OCI-LY7 (cell line): ENCODE data around the gene ATAD1. TPM values are rescaled to one million over a fixed set of nuclear protein-coding genes. Genes with fewer than 3 reads are reported as not detected.

Experiments
- Bru-seq: library from RNA; stranded (reverse); fragments of 400-500 nt; gene quantifications from one replicate; lab custom pipeline; 2021; lab: Mats Ljungman, UMichigan
- BruChase-seq, 2 experiments: library from RNA; stranded (reverse); fragments of 400-500 nt; gene quantifications; one replicate each; lab custom pipeline; 2021; lab: Mats Ljungman, UMichigan
- BruUV-seq: library from RNA; stranded (reverse); fragments of 400-500 nt; replicated peaks from 2 replicates; lab custom pipeline; 2021; lab: Mats Ljungman, UMichigan
- CTCF ChIA-PET: fragments of 300-600 bp; sonication (Branson Sonifier 250); formaldehyde crosslinking; loops from one replicate; lab custom pipeline; 2022; ENCODE audit warnings: antibody characterized with exemption; ENCODE audit not compliant: unreplicated experiment; lab: Charles Lee
- POLR2A ChIA-PET: fragments of 300-600 bp; sonication (Branson Sonifier 250); formaldehyde crosslinking; loops from one replicate; lab custom pipeline; 2022; ENCODE audit warnings: antibody characterized with exemption; lab: Charles Lee
- DNase-seq: peaks from one replicate; pipeline ENCODE4 v3.0.0-alpha.2; 2015; ENCODE audit warnings: low spot score
- H2AFZ ChIP-seq: fragments of 200-600 bp; sonication (generic), shearing (Covaris generic); 2 replicates; pipeline ENCODE4 v1.6.1; 2014; ENCODE audit warnings: mild to moderate bottlenecking, antibody characterized with exemption, low read length, moderate library complexity
- H3K27ac ChIP-seq: fragments of 200-600 bp; sonication (generic); 2 replicates; pipeline ENCODE4 v1.5.1; 2014; ENCODE audit warnings: mixed run types, low read depth, mild to moderate bottlenecking, moderate library complexity, low read length, inconsistent platforms; ENCODE audit not compliant: poor library complexity, severe bottlenecking
- H3K36me3 ChIP-seq: fragments of 200-600 bp; sonication (generic); 2 replicates; pipeline ENCODE4 v1.6.1; 2014; ENCODE audit warnings: mild to moderate bottlenecking, antibody characterized with exemption, low read length, moderate library complexity, mixed read lengths; ENCODE audit not compliant: insufficient read depth
- H3K4me1 ChIP-seq: fragments of 200-600 bp; sonication (generic); 2 replicates; pipeline ENCODE4 v1.5.1; 2014; ENCODE audit warnings: mild to moderate bottlenecking, low read length; ENCODE audit not compliant: insufficient read depth, poor library complexity, severe bottlenecking
- H3K4me2 ChIP-seq: fragments of 200-600 bp; sonication (generic); 2 replicates; pipeline ENCODE4 v1.6.1; 2014; ENCODE audit warnings: mild to moderate bottlenecking, low read length
- H3K4me3 ChIP-seq: fragments of 200-600 bp; sonication (generic); 2 replicates; pipeline ENCODE4 v1.5.1; 2014; ENCODE audit warnings: mild to moderate bottlenecking, low read depth, low read length; ENCODE audit not compliant: poor library complexity, severe bottlenecking
- H3K79me2 ChIP-seq: fragments of 200-600 bp; sonication (generic); 2 replicates; pipeline ENCODE4 v1.6.1; 2016; ENCODE audit warnings: low read depth, mild to moderate bottlenecking, low read length, moderate library complexity, mixed read lengths; ENCODE audit not compliant: insufficient read depth
- H3K9me2 ChIP-seq: fragments of 200-600 bp; sonication (generic); 2 replicates; pipeline ENCODE4 v1.6.1; 2016; ENCODE audit warnings: mild to moderate bottlenecking, low read length, mixed read lengths; ENCODE audit not compliant: insufficient read depth
- H3K9me3 ChIP-seq: fragments of 200-600 bp; sonication (generic); 2 replicates; pipeline ENCODE4 v1.6.1; 2014; ENCODE audit warnings: mild to moderate bottlenecking, mixed run types, low read length, mixed read lengths
- H4K20me1 ChIP-seq: fragments of 200-600 bp; sonication (generic); 2 replicates; pipeline ENCODE4 v1.6.1; 2014; ENCODE audit warnings: mild to moderate bottlenecking, antibody characterized with exemption, low read length, moderate library complexity, mixed read lengths; ENCODE audit not compliant: insufficient read depth
- EZH2phosphoT487 ChIP-seq: fragments of 200-600 bp; sonication (generic); IDR thresholded peaks from 2 replicates; pipeline ENCODE4 v1.6.1; 2018; ENCODE audit warnings: low read depth, borderline replicate concordance, mild to moderate bottlenecking, mixed run types, antibody characterized with exemption, low read length, moderate library complexity, mixed read lengths
- intact Hi-C: fragments of 100-400 bp; cut with micrococcal nuclease; formaldehyde crosslinking; loops from one replicate; pipeline ENCODE4 v1.10.0; 2022; ENCODE audit not compliant: unreplicated experiment
- long read RNA-seq: library from polyadenylated mRNA; stranded (forward); transcript quantifications from one replicate; pipeline ENCODE4 v2.0.0, GENCODE V29; 2022
- total RNA-seq, 2 experiments: library from RNA; depleted of rRNA in 1 of 2; stranded (reverse); fragments of >200 nt in 1 of 2; shearing (Covaris generic) in 1 of 2; gene quantifications; 2 replicates each; pipeline ENCODE4 v1.2.3, GENCODE V29; 2014 to 2022
- TF ChIP-seq, protein P1 (sequence below): fragments of 200-600 bp; sonication (generic); conservative IDR thresholded peaks from 2 replicates; pipeline ENCODE4 v1.5.1; 2014; ENCODE audit warnings: mild to moderate bottlenecking, antibody characterized with exemption, low read length, moderate library complexity, mixed read lengths

The ATAD1 gene, protein sequence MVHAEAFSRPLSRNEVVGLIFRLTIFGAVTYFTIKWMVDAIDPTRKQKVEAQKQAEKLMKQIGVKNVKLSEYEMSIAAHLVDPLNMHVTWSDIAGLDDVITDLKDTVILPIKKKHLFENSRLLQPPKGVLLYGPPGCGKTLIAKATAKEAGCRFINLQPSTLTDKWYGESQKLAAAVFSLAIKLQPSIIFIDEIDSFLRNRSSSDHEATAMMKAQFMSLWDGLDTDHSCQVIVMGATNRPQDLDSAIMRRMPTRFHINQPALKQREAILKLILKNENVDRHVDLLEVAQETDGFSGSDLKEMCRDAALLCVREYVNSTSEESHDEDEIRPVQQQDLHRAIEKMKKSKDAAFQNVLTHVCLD
- total RNA-seq (2014; rRNA removed; shearing (Covaris generic)) (17.7 and 19.6 TPM in 2 replicates), total RNA-seq (2022) (44.7 and 47.7 TPM in 2 replicates), Bru-seq, nascent RNA (percentile 95 among the genes with signal in this experiment), BruChase-seq, experiment 1, labeled RNA remaining after a 6-hour chase (percentile 83 among the genes with signal in this experiment), BruChase-seq, experiment 2, labeled RNA remaining after a 2-hour chase (percentile 90 among the genes with signal in this experiment)
- long read RNA-seq, full-length matches to known transcripts: 44 of 124 reads
- long read RNA-seq, partial matches to known transcripts: 5 of 124 reads
- long read RNA-seq, other reads (novel, unspliced or antisense): 75 of 124 reads

- peak within 1 kb of the TSS; percentile 83 for H2AFZ ChIP-seq
- 0 out of 2 replicates have a peak, but pooled peaks cover 3% of the 10 kb centered on the region for H3K9me3 ChIP-seq
- peak; percentile 93 for DNase-seq
- H3K9me2 ChIP-seq: no peaks in the 10 kb centered on the region
- POLR2A ChIA-PET: interaction anchor here (0.8 to 3.6 kb wide), 9 partner anchors 10 to 568 kb away, joined by 3 to 18 read pairs (median 5); partner anchors contain the start of genes KLLN and PTEN
- peak within 1 kb of the TSS; percentile 79 for H3K27ac ChIP-seq
- H3K4me3 ChIP-seq: peak within 1 kb of the TSS; percentile 86
- H3K4me1 ChIP-seq: peaks cover 28% of the 10 kb centered on the region
- H3K79me2 ChIP-seq: peaks cover 50% of the 10 kb centered on the region
- BruUV-seq: no TSS peak
- intact Hi-C loops: loop anchor here (1.0 to 5.0 kb wide), 5 partner anchors 44 to 1174 kb away; partner anchors contain the start of genes FAS and STAMBPL1
- H3K36me3 ChIP-seq: peaks cover 25% of the 10 kb centered on the region
- peak within 1 kb of the TSS; percentile 76 for H3K4me2 ChIP-seq
- H4K20me1 ChIP-seq: peaks cover 17% of the 10 kb centered on the region; the same call in 1 of the 2 replicates
- TF ChIP-seq, protein P1, sequence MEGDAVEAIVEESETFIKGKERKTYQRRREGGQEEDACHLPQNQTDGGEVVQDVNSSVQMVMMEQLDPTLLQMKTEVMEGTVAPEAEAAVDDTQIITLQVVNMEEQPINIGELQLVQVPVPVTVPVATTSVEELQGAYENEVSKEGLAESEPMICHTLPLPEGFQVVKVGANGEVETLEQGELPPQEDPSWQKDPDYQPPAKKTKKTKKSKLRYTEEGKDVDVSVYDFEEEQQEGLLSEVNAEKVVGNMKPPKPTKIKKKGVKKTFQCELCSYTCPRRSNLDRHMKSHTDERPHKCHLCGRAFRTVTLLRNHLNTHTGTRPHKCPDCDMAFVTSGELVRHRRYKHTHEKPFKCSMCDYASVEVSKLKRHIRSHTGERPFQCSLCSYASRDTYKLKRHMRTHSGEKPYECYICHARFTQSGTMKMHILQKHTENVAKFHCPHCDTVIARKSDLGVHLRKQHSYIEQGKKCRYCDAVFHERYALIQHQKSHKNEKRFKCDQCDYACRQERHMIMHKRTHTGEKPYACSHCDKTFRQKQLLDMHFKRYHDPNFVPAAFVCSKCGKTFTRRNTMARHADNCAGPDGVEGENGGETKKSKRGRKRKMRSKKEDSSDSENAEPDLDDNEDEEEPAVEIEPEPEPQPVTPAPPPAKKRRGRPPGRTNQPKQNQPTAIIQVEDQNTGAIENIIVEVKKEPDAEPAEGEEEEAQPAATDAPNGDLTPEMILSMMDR: peak; percentile 28; the same call in 1 of the 2 replicates
- TF ChIP-seq EZH2phosphoT487: no peak
- CTCF ChIA-PET: interaction anchor here (0.8 kb wide), 1 partner anchor 40 kb away, joined by 4 read pairs; no protein-coding TSS in a partner anchor
Measured at GRCh38 chr10:87817609-87818504, at the start of gene ATAD1. ATAD1 (minus strand) TSS chr10:87818226; CDS start chr10:87814599, 3,627 bp downstream.

GRCh38 chr10:87867453-87867852 is 49.4 kb upstream of the ATAD1 start:
- peaks cover 77% of the 10 kb centered on the region for H3K36me3 ChIP-seq
- intact Hi-C loops: no loop called here
- ChIA-PET POLR2A (interaction anchor here (1.1 kb wide), 1 partner anchor 521 kb away, joined by 5 read pairs; no protein-coding TSS in a partner anchor), CTCF (no interaction called here)
- H3K4me3 ChIP-seq: peak overlapping the region; percentile 96
- TF ChIP-seq, protein P1: no peak
- no peak for TF ChIP-seq EZH2phosphoT487
- H3K9me3 ChIP-seq: no peaks in the 10 kb centered on the region
- no peaks in the 10 kb centered on the region for H3K9me2 ChIP-seq
- no peak for DNase-seq
- no TSS peak for BruUV-seq
- H3K4me1 ChIP-seq: peaks cover 30% of the 10 kb centered on the region
- H3K27ac ChIP-seq: peak overlapping the region; percentile 94
- no peak overlapping the region for H2AFZ ChIP-seq
- H3K79me2 ChIP-seq: peaks cover 91% of the 10 kb centered on the region
- H3K4me2 ChIP-seq: peak overlapping the region; percentile 89
- H4K20me1 ChIP-seq: peaks cover 54% of the 10 kb centered on the region
